Tibial nerve (tissue), 4 donors: ENCODE measurements around the gene TP73.

ENCODE experiments used
- CTCF ChIP-seq, 5 experiments: fragments of 200-600 bp in 3 of 5; fragments of 450-650 bp in 2 of 5; sonication (generic) in 3 of 5; IDR thresholded peaks; one replicate each; pipeline ENCODE4 v1.5.1; 2016 to 2019; ENCODE audit warnings: antibody characterized with exemption in 5 of 5, mild to moderate bottlenecking in 3 of 5, moderate library complexity in 2 of 5
- EP300 ChIP-seq, 2 donors: sonication (generic); formaldehyde crosslinking; IDR thresholded peaks; one replicate each; pipeline ENCODE4 v1.6.1; 2017; ENCODE audit warnings: antibody characterized with exemption in 2 of 2, mild to moderate bottlenecking in 1 of 2
- POLR2A ChIP-seq, 2 donors: fragments of 450-650 bp; IDR thresholded peaks; one replicate each; pipeline ENCODE4 v1.6.1; 2017; ENCODE audit warnings: antibody characterized with exemption in 2 of 2, mild to moderate bottlenecking in 2 of 2, moderate library complexity in 2 of 2

- no peak for TF ChIP-seq POLR2A (IDR thresholded peaks at IDR 0.05)
- TF ChIP-seq CTCF (IDR thresholded peaks at IDR 0.05), result no peak
- TF ChIP-seq EP300 (IDR thresholded peaks at IDR 0.05), result no peak
Measured at GRCh38 chr1:3743421-3743820, 91.1 kb downstream of the TP73 start.
